MCF 10A (cell line): ENCODE measurements around the gene KIF6. TPM values are rescaled to one million over a fixed set of nuclear protein-coding genes. Genes with fewer than 3 reads are reported as not detected.
A peak's percentile ranks its signal among the peaks of the same experiment; 100 is the strongest.

Experiments used
- BruUV-seq: library from RNA; stranded (reverse); fragments of 400-500 nt; replicated peaks from 2 replicates; lab custom pipeline; 2021; lab: Mats Ljungman, UMichigan
- CTCF ChIA-PET: fragments of 300-600 bp; sonication (Branson Sonifier 250); formaldehyde crosslinking; extraction: SDS; loops from one replicate; lab custom pipeline; 2021; ENCODE audit warnings: antibody characterized with exemption, inconsistent platforms; lab: Yijun Ruan, JAX
- POLR2A ChIA-PET: fragments of 300-600, 350-650 bp; sonication (Branson Sonifier 250); formaldehyde crosslinking; extraction: SDS; loops from one replicate; lab custom pipeline; 2020; ENCODE audit warnings: antibody characterized with exemption, inconsistent platforms; lab: Yijun Ruan, JAX
- DNase-seq: peaks from one replicate; pipeline ENCODE4 v3.0.0-alpha.2; 2018; ENCODE audit not compliant: unreplicated experiment
- H3K27ac Mint-ChIP-seq: one replicate; pipeline ENCODE4 v1.8.0; 2022; ENCODE audit warnings: mild to moderate bottlenecking, low read depth, mixed read lengths; ENCODE audit not compliant: unreplicated experiment
- H3K27me3 Mint-ChIP-seq: one replicate; pipeline ENCODE4 v1.8.0; 2022; ENCODE audit warnings: mixed read lengths; ENCODE audit not compliant: insufficient read depth, unreplicated experiment
- H3K36me3 Mint-ChIP-seq: one replicate; pipeline ENCODE4 v1.8.0; 2022; ENCODE audit warnings: mild to moderate bottlenecking, moderate library complexity, mixed read lengths; ENCODE audit not compliant: insufficient read depth, unreplicated experiment
- H3K4me1 Mint-ChIP-seq: one replicate; pipeline ENCODE4 v1.8.0; 2022; ENCODE audit warnings: mixed read lengths; ENCODE audit not compliant: insufficient read depth, unreplicated experiment
- H3K4me3 Mint-ChIP-seq: one replicate; pipeline ENCODE4 v1.8.0; 2022; ENCODE audit warnings: mild to moderate bottlenecking, moderate library complexity, mixed read lengths; ENCODE audit not compliant: unreplicated experiment
- H3K9me3 Mint-ChIP-seq: one replicate; pipeline ENCODE4 v1.8.0; 2022; ENCODE audit warnings: mixed read lengths; ENCODE audit not compliant: unreplicated experiment
- intact Hi-C: fragments of 100-400 bp; cut with micrococcal nuclease; formaldehyde crosslinking; loops from 2 replicates; pipeline ENCODE4 v1.14.1; 2022
- total RNA-seq: library from RNA; stranded (reverse); gene quantifications from 2 replicates; pipeline ENCODE4 v1.2.3, GENCODE V29; 2022
- TF ChIP-seq, protein P1 (sequence below): fragments of 200-600 bp; IDR thresholded peaks from one replicate; pipeline ENCODE4 v1.8.0; 2022; ENCODE audit warnings: antibody characterized with exemption, mild to moderate bottlenecking; ENCODE audit not compliant: unreplicated experiment

The KIF6 gene
- total RNA-seq, 1 experiment from 2014 or later: 0.91 TPM

DNA sequence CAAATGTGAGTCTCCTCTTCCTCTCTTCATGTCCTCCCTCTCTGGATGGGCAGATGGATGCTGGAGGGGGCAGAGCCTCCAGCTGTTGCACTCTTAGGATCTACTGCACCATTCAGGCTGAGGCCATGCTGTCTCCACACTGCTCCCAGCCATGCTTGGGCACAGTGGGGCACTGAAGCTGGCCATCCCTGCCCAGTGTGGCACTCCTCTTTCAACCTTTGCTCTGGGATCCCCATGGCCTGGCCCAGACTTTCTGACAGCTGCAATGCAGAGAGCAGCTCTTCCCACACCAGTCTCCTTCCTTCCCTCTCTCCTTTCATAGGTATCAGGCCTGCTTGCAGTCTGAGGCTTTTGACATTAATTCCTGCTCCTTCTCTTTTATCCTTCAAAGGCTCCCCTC is 420.3 kb downstream of the KIF6 start:
- Mint-ChIP-seq H3K27me3 (no peaks in the 10 kb centered on the region), H3K4me3 (no peak overlapping the region), H3K4me1 (no peaks in the 10 kb centered on the region), H3K9me3 (no peaks in the 10 kb centered on the region), H3K27ac (no peak overlapping the region), H3K36me3 (no peaks in the 10 kb centered on the region)
- TF ChIP-seq, protein P1, sequence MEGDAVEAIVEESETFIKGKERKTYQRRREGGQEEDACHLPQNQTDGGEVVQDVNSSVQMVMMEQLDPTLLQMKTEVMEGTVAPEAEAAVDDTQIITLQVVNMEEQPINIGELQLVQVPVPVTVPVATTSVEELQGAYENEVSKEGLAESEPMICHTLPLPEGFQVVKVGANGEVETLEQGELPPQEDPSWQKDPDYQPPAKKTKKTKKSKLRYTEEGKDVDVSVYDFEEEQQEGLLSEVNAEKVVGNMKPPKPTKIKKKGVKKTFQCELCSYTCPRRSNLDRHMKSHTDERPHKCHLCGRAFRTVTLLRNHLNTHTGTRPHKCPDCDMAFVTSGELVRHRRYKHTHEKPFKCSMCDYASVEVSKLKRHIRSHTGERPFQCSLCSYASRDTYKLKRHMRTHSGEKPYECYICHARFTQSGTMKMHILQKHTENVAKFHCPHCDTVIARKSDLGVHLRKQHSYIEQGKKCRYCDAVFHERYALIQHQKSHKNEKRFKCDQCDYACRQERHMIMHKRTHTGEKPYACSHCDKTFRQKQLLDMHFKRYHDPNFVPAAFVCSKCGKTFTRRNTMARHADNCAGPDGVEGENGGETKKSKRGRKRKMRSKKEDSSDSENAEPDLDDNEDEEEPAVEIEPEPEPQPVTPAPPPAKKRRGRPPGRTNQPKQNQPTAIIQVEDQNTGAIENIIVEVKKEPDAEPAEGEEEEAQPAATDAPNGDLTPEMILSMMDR: no peak
- DNase-seq: no peak
- no TSS peak for BruUV-seq
- intact Hi-C loops: no loop called here
- POLR2A ChIA-PET: no interaction called here
- CTCF ChIA-PET: interaction anchor here (0.6 to 19.0 kb wide), 13 partner anchors 22 to 634 kb away, joined by 3 to 625 read pairs (median 7); no protein-coding TSS in a partner anchor

DNA sequence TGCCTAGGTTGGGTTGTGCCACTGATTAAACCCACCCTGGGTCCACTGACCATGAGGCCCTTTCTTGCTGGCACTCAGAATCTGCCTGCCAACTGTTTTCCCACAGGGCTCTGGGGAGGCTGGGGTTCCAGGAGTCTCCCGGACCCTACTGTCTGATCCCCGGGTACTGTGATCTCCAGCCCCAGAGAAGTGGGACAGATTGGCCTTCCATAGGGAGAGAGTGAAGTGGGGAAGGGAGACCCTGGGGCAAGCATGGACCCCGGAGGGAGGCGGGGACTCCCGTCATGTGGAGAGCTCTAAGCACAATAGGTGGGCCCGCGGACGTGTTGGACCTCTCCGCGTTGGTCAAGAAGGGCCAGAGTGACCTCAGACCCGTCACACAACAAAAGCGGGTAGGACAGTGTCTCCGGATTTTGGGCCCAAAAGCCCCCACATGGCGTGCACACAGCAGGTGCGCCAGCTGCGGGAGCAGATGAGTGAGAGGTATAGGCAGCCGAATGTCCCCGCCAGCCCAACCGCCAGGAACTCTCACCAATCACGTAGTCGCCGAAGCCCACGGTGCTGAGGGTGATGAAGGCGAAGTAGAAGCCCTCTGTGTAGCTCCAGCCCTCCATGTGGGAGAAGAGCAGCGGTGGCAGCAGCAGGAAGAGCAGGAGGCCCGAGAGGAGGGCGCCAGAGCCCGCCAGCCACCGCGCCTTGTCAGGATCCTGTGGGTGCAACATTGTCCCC is 421.6 kb downstream of the KIF6 start:
- ChIA-PET POLR2A (interaction anchor here (1.2 to 2.1 kb wide), 3 partner anchors 134 to 137 kb away, joined by 3 to 24 read pairs (median 3); no protein-coding TSS in a partner anchor), CTCF (interaction anchor here (0.6 to 19.0 kb wide), 46 partner anchors 7 to 589 kb away, joined by 3 to 625 read pairs (median 6); no protein-coding TSS in a partner anchor)
- TF ChIP-seq, protein P1: no peak
- H3K27ac Mint-ChIP-seq: no peak overlapping the region
- intact Hi-C loops: loop anchor here (1.0 to 2.0 kb wide), 3 partner anchors 75 to 331 kb away; partner anchors contain the start of gene KCNK5
- no peak overlapping the region for H3K4me3 Mint-ChIP-seq
- no peaks in the 10 kb centered on the region for H3K9me3 Mint-ChIP-seq
- H3K36me3 Mint-ChIP-seq: no peaks in the 10 kb centered on the region
- no peaks in the 10 kb centered on the region for H3K4me1 Mint-ChIP-seq
- no TSS peak for BruUV-seq
- no peaks in the 10 kb centered on the region for H3K27me3 Mint-ChIP-seq
- DNase-seq: no peak

- TF ChIP-seq, protein P1: peak; percentile 94
- BruUV-seq: no TSS peak
- POLR2A ChIA-PET: interaction anchor here (1.2 to 2.1 kb wide), 3 partner anchors 133 to 137 kb away, joined by 3 to 24 read pairs (median 3); no protein-coding TSS in a partner anchor
- Mint-ChIP-seq H3K9me3 (no peaks in the 10 kb centered on the region), H3K36me3 (no peaks in the 10 kb centered on the region), H3K27ac (no peak overlapping the region), H3K27me3 (no peaks in the 10 kb centered on the region), H3K4me3 (no peak overlapping the region), H3K4me1 (no peaks in the 10 kb centered on the region)
- peak; percentile 82 for DNase-seq
- CTCF ChIA-PET: interaction anchor here (0.5 to 19.0 kb wide), 62 partner anchors 7 to 1605 kb away, joined by 3 to 625 read pairs (median 5); partner anchors contain the start of genes KCNK5 and SAYSD1
- intact Hi-C loops: loop anchor here (1.0 to 2.0 kb wide), 3 partner anchors 74 to 330 kb away; partner anchors contain the start of gene KCNK5
These were observed 422.4 kb downstream of the KIF6 start for GRCh38 chr6:39302669-39303424.
